Neutrophil (primary cell): ENCODE measurements around the gene TTLL5.

Experiments used
- H3K27ac ChIP-seq: fragments of 200-600 bp; sonication (generic); 2 replicates; pipeline ENCODE4 v1.5.1; 2016; ENCODE audit warnings: mild to moderate bottlenecking, moderate library complexity
- H3K27me3 ChIP-seq: fragments of 200-600 bp; sonication (generic); 2 replicates; pipeline ENCODE4 v1.6.0; 2016; ENCODE audit warnings: mild to moderate bottlenecking
- H3K36me3 ChIP-seq: fragments of 200-600 bp; sonication (generic); 2 replicates; pipeline ENCODE4 v1.5.1; 2017
- H3K4me1 ChIP-seq, 2 experiments: fragments of 200-600 bp in 1 of 2; sonication (generic) in 1 of 2; 1 replicate in 1 of 2; 2 replicates in 1 of 2; pipeline versions ENCODE4 v1.5.1 to v1.6.1; 2013 to 2016; ENCODE audit warnings: low read depth in 1 of 2, low read length in 1 of 2, mild to moderate bottlenecking in 1 of 2, moderate library complexity in 1 of 2; ENCODE audit not compliant: control insufficient read depth in 1 of 2, insufficient read depth in 1 of 2
- H3K4me3 ChIP-seq, 2 experiments: fragments of 200-600 bp in 1 of 2; sonication (generic) in 1 of 2; 1 replicate in 1 of 2; 2 replicates in 1 of 2; pipeline ENCODE4 v1.5.1; 2013 to 2016; ENCODE audit warnings: low read depth in 1 of 2, low read length in 1 of 2, mild to moderate bottlenecking in 1 of 2, moderate library complexity in 1 of 2
- H3K9me3 ChIP-seq: fragments of 200-600 bp; sonication (generic); 2 replicates; pipeline ENCODE4 v1.5.1; 2016
- TF ChIP-seq, protein P1 (sequence below): fragments of 200-600 bp; sonication (generic); IDR thresholded peaks from 2 replicates; pipeline ENCODE4 v1.5.1; 2016; ENCODE audit warnings: antibody characterized with exemption

TTLL5 gene

GRCh38 chr14:75886636-75887348 lies 225.7 kb downstream of the TTLL5 start:
- Histone ChIP-seq H3K36me3 (peaks cover 6% of the 10 kb centered on the region), H3K27ac (no peak overlapping the region), H3K4me1 (no peaks in the 10 kb centered on the region), H3K27me3 (no peaks in the 10 kb centered on the region), H3K9me3 (no peaks in the 10 kb centered on the region), H3K4me3 (no peak overlapping the region)
- TF ChIP-seq, protein P1, sequence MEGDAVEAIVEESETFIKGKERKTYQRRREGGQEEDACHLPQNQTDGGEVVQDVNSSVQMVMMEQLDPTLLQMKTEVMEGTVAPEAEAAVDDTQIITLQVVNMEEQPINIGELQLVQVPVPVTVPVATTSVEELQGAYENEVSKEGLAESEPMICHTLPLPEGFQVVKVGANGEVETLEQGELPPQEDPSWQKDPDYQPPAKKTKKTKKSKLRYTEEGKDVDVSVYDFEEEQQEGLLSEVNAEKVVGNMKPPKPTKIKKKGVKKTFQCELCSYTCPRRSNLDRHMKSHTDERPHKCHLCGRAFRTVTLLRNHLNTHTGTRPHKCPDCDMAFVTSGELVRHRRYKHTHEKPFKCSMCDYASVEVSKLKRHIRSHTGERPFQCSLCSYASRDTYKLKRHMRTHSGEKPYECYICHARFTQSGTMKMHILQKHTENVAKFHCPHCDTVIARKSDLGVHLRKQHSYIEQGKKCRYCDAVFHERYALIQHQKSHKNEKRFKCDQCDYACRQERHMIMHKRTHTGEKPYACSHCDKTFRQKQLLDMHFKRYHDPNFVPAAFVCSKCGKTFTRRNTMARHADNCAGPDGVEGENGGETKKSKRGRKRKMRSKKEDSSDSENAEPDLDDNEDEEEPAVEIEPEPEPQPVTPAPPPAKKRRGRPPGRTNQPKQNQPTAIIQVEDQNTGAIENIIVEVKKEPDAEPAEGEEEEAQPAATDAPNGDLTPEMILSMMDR = no peak

DNA sequence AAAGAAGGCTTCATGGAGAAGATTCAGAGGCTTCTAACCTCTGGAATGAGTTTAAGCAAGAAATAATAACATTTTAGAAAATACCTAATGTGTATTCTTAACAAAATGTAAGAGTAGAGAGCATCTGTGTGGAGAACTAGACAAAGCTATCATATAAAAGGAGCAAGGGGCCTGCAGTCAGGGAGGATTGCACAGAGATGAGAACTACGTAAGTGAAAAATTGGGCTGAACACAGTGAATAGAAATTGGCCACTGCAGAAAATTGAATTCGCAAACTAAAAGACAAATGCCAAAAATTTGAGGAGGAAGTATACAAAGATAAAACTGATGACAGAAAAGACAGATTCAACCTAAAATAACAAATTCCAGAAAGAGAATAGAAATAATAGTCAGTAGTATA lies 227.9 kb downstream of the TTLL5 start:
- H3K27ac ChIP-seq = no peak overlapping the region
- H3K4me3 ChIP-seq = no peak overlapping the region
- no peaks in the 10 kb centered on the region for H3K4me1 ChIP-seq
- no peaks in the 10 kb centered on the region for H3K27me3 ChIP-seq
- TF ChIP-seq, protein P1 = no peak
- no peaks in the 10 kb centered on the region for H3K9me3 ChIP-seq
- no peaks in the 10 kb centered on the region for H3K36me3 ChIP-seq

GRCh38 chr14:75896341-75896740 lies 235.3 kb downstream of the TTLL5 start:
- no peak overlapping the region for H3K4me3 ChIP-seq
- no peaks in the 10 kb centered on the region for H3K27me3 ChIP-seq
- no peak overlapping the region for H3K27ac ChIP-seq
- no peaks in the 10 kb centered on the region for H3K4me1 ChIP-seq
- TF ChIP-seq, protein P1 = no peak
- no peaks in the 10 kb centered on the region for H3K36me3 ChIP-seq
- no peaks in the 10 kb centered on the region for H3K9me3 ChIP-seq

- Histone ChIP-seq H3K4me1 (no peaks in the 10 kb centered on the region), H3K9me3 (no peaks in the 10 kb centered on the region), H3K27ac (no peak overlapping the region), H3K27me3 (no peaks in the 10 kb centered on the region), H3K4me3 (no peak overlapping the region), H3K36me3 (peaks cover 6% of the 10 kb centered on the region)
- TF ChIP-seq, protein P1 = no peak
Observed at GRCh38 chr14:75904311-75904710, 243.3 kb downstream of the TTLL5 start.

- no peak overlapping the region for H3K27ac ChIP-seq
- no peak overlapping the region for H3K4me3 ChIP-seq
- no peaks in the 10 kb centered on the region for H3K4me1 ChIP-seq
- H3K27me3 ChIP-seq = no peaks in the 10 kb centered on the region
- H3K9me3 ChIP-seq = no peaks in the 10 kb centered on the region
- H3K36me3 ChIP-seq = peaks cover 6% of the 10 kb centered on the region
- TF ChIP-seq, protein P1 = no peak
Observed at GRCh38 chr14:75905147-75905904, 244.3 kb downstream of the TTLL5 start.
